GM19239 (cell line): Measurements from ENCODE around the gene MYO10.
"Not testable (repeated sequence)": the region's sequence is repeated elsewhere in the genome, so short reads cannot be mapped to it uniquely, and the experiment has no call there.

Experiments
- DNase-seq: peaks from one replicate; pipeline ENCODE4 v3.0.0; 2011; ENCODE audit warnings: low spot score; ENCODE audit not compliant: insufficient read length
- FAIRE-seq: peaks from 2 replicates; lab custom pipeline; 2011; peaks lifted over from hg19 to GRCh38; lab: Jason Lieb, UNC

The MYO10 gene

GRCh38 chr5:16842896-16843295, 93.2 kb downstream of the MYO10 start:
- FAIRE-seq = no peak

GRCh38 chr5:16841416-16841815, 94.7 kb downstream of the MYO10 start:
- FAIRE-seq (no peak), DNase-seq (no peak)

More at GRCh38 chr5:16842896-16843295, 93.2 kb downstream of the MYO10 start:
- no peak for DNase-seq

GRCh38 chr5:16837305-16837704, 98.8 kb downstream of the MYO10 start:
- DNase-seq = no peak
- FAIRE-seq = no peak

- DNase-seq (no peak), FAIRE-seq (no peak)
Measured at GRCh38 chr5:16834029-16834428, 102.1 kb downstream of the MYO10 start.

GRCh38 chr5:16831326-16831725, 104.8 kb downstream of the MYO10 start:
- not testable (repeated sequence) for DNase-seq, FAIRE-seq

- FAIRE-seq (no peak), DNase-seq (no peak)
Measured at GRCh38 chr5:16827755-16828154, 108.3 kb downstream of the MYO10 start.

- FAIRE-seq (no peak), DNase-seq (no peak)
Measured at GRCh38 chr5:16826379-16827125, 109.5 kb downstream of the MYO10 start.

- FAIRE-seq (no peak), DNase-seq (no peak)
Measured at GRCh38 chr5:16819522-16820167, 116.4 kb downstream of the MYO10 start.

GRCh38 chr5:16815432-16815831, 120.7 kb downstream of the MYO10 start:
- DNase-seq (no peak), FAIRE-seq (no peak)

- no peak for FAIRE-seq
Measured at GRCh38 chr5:16812911-16813310, 123.2 kb downstream of the MYO10 start.

GRCh38 chr5:16812448-16812847, 123.6 kb downstream of the MYO10 start:
- no peak for DNase-seq
- FAIRE-seq = no peak

More at GRCh38 chr5:16812911-16813310, 123.2 kb downstream of the MYO10 start:
- DNase-seq = no peak

- DNase-seq = no peak
- no peak for FAIRE-seq
Measured at GRCh38 chr5:16810208-16810854, 125.8 kb downstream of the MYO10 start.

- DNase-seq (no peak), FAIRE-seq (no peak)
Measured at GRCh38 chr5:16809395-16810207, 126.5 kb downstream of the MYO10 start.

GRCh38 chr5:16809010-16809394, 127.1 kb downstream of the MYO10 start:
- FAIRE-seq (no peak), DNase-seq (no peak)

GRCh38 chr5:16808021-16808420, 128.1 kb downstream of the MYO10 start:
- DNase-seq (no peak), FAIRE-seq (no peak)

- DNase-seq (no peak), FAIRE-seq (no peak)
Measured at GRCh38 chr5:16807547-16807864, 128.6 kb downstream of the MYO10 start.

- FAIRE-seq = no peak
- DNase-seq = no peak
Measured at GRCh38 chr5:16806711-16807546, 129.2 kb downstream of the MYO10 start.

GRCh38 chr5:16805486-16805885, 130.6 kb downstream of the MYO10 start:
- DNase-seq (no peak), FAIRE-seq (no peak)

- DNase-seq (no peak), FAIRE-seq (no peak)
Measured at GRCh38 chr5:16803831-16804230, 132.3 kb downstream of the MYO10 start.

GRCh38 chr5:16800477-16800876, 135.6 kb downstream of the MYO10 start:
- no peak for FAIRE-seq
- DNase-seq = no peak
